H9 (cell line): Measurements from ENCODE around the gene STK32B. TPM values are rescaled to one million over a fixed set of nuclear protein-coding genes. Genes with fewer than 3 reads are reported as not detected.

Experiments
- DNase-seq: peaks from one replicate; pipeline ENCODE4 v3.0.0-alpha.2; 2017
- H2AFZ ChIP-seq: one replicate; pipeline ENCODE4 v1.6.1; 2013; ENCODE audit warnings: mild to moderate bottlenecking, low read length, control low read depth, moderate library complexity
- H2AK5ac ChIP-seq: 2 replicates; pipeline ENCODE4 v1.6.1; 2013; ENCODE audit warnings: low read length, control low read depth, mixed read lengths; ENCODE audit not compliant: insufficient read length
- H2BK120ac ChIP-seq: one replicate; pipeline ENCODE4 v1.6.1; 2013; ENCODE audit warnings: low read depth, mild to moderate bottlenecking, low read length, control low read depth, inconsistent platforms; ENCODE audit not compliant: poor library complexity, severe bottlenecking
- H2BK12ac ChIP-seq: 2 replicates; pipeline ENCODE4 v1.6.1; 2013; ENCODE audit warnings: low read length, control low read depth, mixed read lengths, low read depth; ENCODE audit not compliant: insufficient read length
- H2BK15ac ChIP-seq: 2 replicates; pipeline ENCODE4 v1.6.1; 2013; ENCODE audit warnings: low read depth, low read length, control low read depth
- H2BK20ac ChIP-seq: one replicate; pipeline ENCODE4 v1.6.1; 2013; ENCODE audit warnings: low read depth, mild to moderate bottlenecking, low read length, control low read depth, inconsistent platforms; ENCODE audit not compliant: poor library complexity, severe bottlenecking
- H2BK5ac ChIP-seq: 2 replicates; pipeline ENCODE4 v1.6.1; 2013; ENCODE audit warnings: low read length, control low read depth, mixed read lengths; ENCODE audit not compliant: insufficient read length
- H3K14ac ChIP-seq: 2 replicates; pipeline ENCODE4 v1.6.1; 2013; ENCODE audit warnings: low read length, control low read depth; ENCODE audit not compliant: insufficient read depth
- H3K18ac ChIP-seq: 2 replicates; pipeline ENCODE4 v1.6.1; 2013; ENCODE audit warnings: low read depth, mild to moderate bottlenecking, mixed read lengths, low read length, control low read depth; ENCODE audit not compliant: insufficient read length
- H3K23ac ChIP-seq: 2 replicates; pipeline ENCODE4 v1.6.1; 2013; ENCODE audit warnings: low read length, control low read depth, mixed read lengths, low read depth; ENCODE audit not compliant: insufficient read length
- H3K23me2 ChIP-seq: 2 replicates; pipeline ENCODE4 v1.6.1; 2013; ENCODE audit warnings: low read depth, mild to moderate bottlenecking, mixed read lengths, low read length, control low read depth; ENCODE audit not compliant: insufficient read length, poor library complexity, severe bottlenecking
- H3K27ac ChIP-seq: 2 replicates; pipeline ENCODE4 v1.5.1; 2013; ENCODE audit warnings: low read length, control low read depth, mixed read lengths, low read depth; ENCODE audit not compliant: insufficient read length
- H3K27me3 ChIP-seq: 2 replicates; pipeline ENCODE4 v1.6.1; 2013; ENCODE audit warnings: low read length, control low read depth, inconsistent platforms; ENCODE audit not compliant: insufficient read depth
- H3K4ac ChIP-seq: 2 replicates; pipeline ENCODE4 v1.6.1; 2013; ENCODE audit warnings: low read depth, mild to moderate bottlenecking, control low read depth, inconsistent platforms, low read length, moderate library complexity
- H3K4me1 ChIP-seq: 2 replicates; pipeline ENCODE4 v1.6.1; 2013; ENCODE audit warnings: low read length, control low read depth, inconsistent platforms; ENCODE audit not compliant: insufficient read depth
- H3K4me2 ChIP-seq: 2 replicates; pipeline ENCODE4 v1.6.1; 2013; ENCODE audit warnings: low read length, control low read depth, mixed read lengths; ENCODE audit not compliant: insufficient read length, insufficient read depth
- H3K56ac ChIP-seq: 2 replicates; pipeline ENCODE4 v1.6.1; 2013; ENCODE audit warnings: low read depth, mild to moderate bottlenecking, mixed read lengths, low read length, control low read depth; ENCODE audit not compliant: insufficient read length
- H3K79me1 ChIP-seq: 2 replicates; pipeline ENCODE4 v1.6.1; 2013; ENCODE audit warnings: low read depth, mild to moderate bottlenecking, moderate library complexity, low read length, control low read depth, inconsistent platforms; ENCODE audit not compliant: insufficient read depth, poor library complexity, severe bottlenecking
- H3K79me2 ChIP-seq: 2 replicates; pipeline ENCODE4 v1.6.1; 2013; ENCODE audit warnings: low read length, control low read depth, inconsistent platforms; ENCODE audit not compliant: insufficient read depth
- H3K9ac ChIP-seq: 2 replicates; pipeline ENCODE4 v1.6.1; 2013; ENCODE audit warnings: low read length, control low read depth, mixed read lengths; ENCODE audit not compliant: insufficient read length; ENCODE audit errors: extremely low read depth
- H3K9me3 ChIP-seq: one replicate; pipeline ENCODE4 v1.6.1; 2013; ENCODE audit warnings: low read depth, low read length, inconsistent platforms; ENCODE audit not compliant: control insufficient read depth
- H3T11ph ChIP-seq: one replicate; pipeline ENCODE4 v1.6.1; 2013; ENCODE audit warnings: mild to moderate bottlenecking, low read length, control low read depth, inconsistent platforms
- H4K20me1 ChIP-seq: one replicate; pipeline ENCODE4 v1.6.1; 2013; ENCODE audit not compliant: control insufficient read depth, insufficient read length, insufficient read depth
- H4K5ac ChIP-seq: 2 replicates; pipeline ENCODE4 v1.6.1; 2013; ENCODE audit warnings: low read depth, mild to moderate bottlenecking, mixed read lengths, low read length, control low read depth; ENCODE audit not compliant: insufficient read length
- H4K8ac ChIP-seq: replicated peaks from 2 replicates; pipeline ENCODE4 v1.6.1; 2013; ENCODE audit warnings: low read length, control low read depth, mixed read lengths, low read depth; ENCODE audit not compliant: insufficient read length
- H4K91ac ChIP-seq: 2 replicates; pipeline ENCODE4 v1.6.1; 2013; ENCODE audit warnings: low read depth, mild to moderate bottlenecking, moderate library complexity, mixed read lengths, low read length, control low read depth; ENCODE audit not compliant: insufficient read length
- H3K27ac Mint-ChIP-seq, 3 experiments: 2 replicates in 2 of 3; 3 replicates in 1 of 3; pipeline ENCODE4 v1.8.0; 2020 to 2021; ENCODE audit warnings: mixed read lengths in 3 of 3, mild to moderate bottlenecking in 1 of 3, moderate library complexity in 1 of 3
- H3K27me3 Mint-ChIP-seq: 2 replicates; pipeline ENCODE4 v1.8.0; 2021; ENCODE audit warnings: low read depth, mild to moderate bottlenecking, moderate library complexity, mixed read lengths
- H3K36me3 Mint-ChIP-seq, 3 experiments: 2 replicates in 2 of 3; 3 replicates in 1 of 3; pipeline ENCODE4 v1.8.0; 2020 to 2021; ENCODE audit warnings: low read depth in 3 of 3, mixed read lengths in 3 of 3; ENCODE audit not compliant: insufficient read depth in 1 of 3
- H3K4me1 Mint-ChIP-seq, 2 experiments: 2 replicates each; pipeline ENCODE4 v1.8.0; 2020; ENCODE audit warnings: mixed read lengths in 2 of 2
- H3K4me3 Mint-ChIP-seq, 2 experiments: 2 replicates in 1 of 2; 3 replicates in 1 of 2; pipeline ENCODE4 v1.8.0; 2020 to 2021; ENCODE audit warnings: mild to moderate bottlenecking in 2 of 2, mixed read lengths in 2 of 2, moderate library complexity in 1 of 2
- H3K9me3 Mint-ChIP-seq, 2 experiments: 2 replicates in 1 of 2; 3 replicates in 1 of 2; pipeline ENCODE4 v1.8.0; 2020; ENCODE audit warnings: mild to moderate bottlenecking in 2 of 2, mixed read lengths in 2 of 2, moderate library complexity in 1 of 2
- WGBS: extraction: QIAGEN DNeasy Blood & Tissue Kit; methylation state at CpG from one replicate; pipeline ENCODE4 v1.1.7; 2013; ENCODE audit warnings: missing lambda C conversion rate, low lambda C conversion rate, mixed read lengths; ENCODE audit not compliant: insufficient read length; ENCODE audit errors: extremely low coverage; 5-methylcytosine and 5-hydroxymethylcytosine counted together
- total RNA-seq: library from RNA; stranded (reverse); gene quantifications from 2 replicates; pipeline ENCODE4 v1.2.1, GENCODE V29; 2021
- TF ChIP-seq, protein P1 (sequence below): fragments of 200-600 bp; sonication (generic); conservative IDR thresholded peaks from 3 replicates; pipeline ENCODE4 v1.8.0; 2021; ENCODE audit warnings: antibody characterized with exemption, mild to moderate bottlenecking

The STK32B gene
- total RNA-seq, 1 experiment from 2014 or later: 1.0 TPM

DNA sequence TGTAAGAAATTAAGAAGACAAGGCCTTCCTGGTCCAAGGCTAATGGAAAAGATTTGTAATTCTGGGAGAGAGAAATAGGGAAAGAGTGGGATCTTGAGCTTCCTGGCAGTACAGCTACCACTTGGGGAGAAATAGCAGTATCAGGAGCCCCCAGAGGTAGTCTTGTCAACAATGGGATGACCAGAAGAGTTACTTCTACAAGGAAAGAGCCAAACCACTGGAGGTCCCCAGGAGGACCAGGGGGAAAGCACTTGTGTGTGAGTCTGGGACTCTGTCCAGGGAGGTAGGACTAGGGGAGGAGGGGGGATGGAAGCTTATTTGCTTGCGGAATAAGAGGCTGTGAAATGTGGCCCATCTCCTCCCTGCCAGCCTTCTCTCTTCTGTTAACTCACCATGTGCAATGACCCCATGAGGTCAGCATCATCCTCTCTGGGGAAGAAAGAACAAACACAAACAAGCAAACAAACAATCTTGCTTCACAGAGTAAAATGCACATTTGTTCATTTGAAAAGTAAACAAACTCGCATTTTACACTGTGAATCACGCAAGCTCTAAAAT is 160.1 kb downstream of the STK32B start:
- H3T11ph ChIP-seq: no peak overlapping the region
- no peak overlapping the region for H2AK5ac ChIP-seq
- H3K27ac ChIP-seq: no peak overlapping the region
- WGBS: no CpG with 5 or more reads among the region's 3 CpGs
- Mint-ChIP-seq H3K36me3 (peaks cover 0 to 4% (median 0%) of the 10 kb centered on the region in 3 experiments; a peak in 2 of 7 replicates), H3K27ac (no peak overlapping the region; a peak in 2 of 7 replicates), H3K4me1 (peaks cover 22 to 24% of the 10 kb centered on the region in 2 experiments), H3K27me3 (peaks cover 3% of the 10 kb centered on the region; the same call in 1 of the 2 replicates), H3K9me3 (peaks cover 3 to 4% of the 10 kb centered on the region in 2 experiments; a peak in 3 of 5 replicates), H3K4me3 (no peak overlapping the region)
- H3K4me2 ChIP-seq: no peak overlapping the region
- H4K91ac ChIP-seq: no peak overlapping the region
- H3K56ac ChIP-seq: no peak overlapping the region
- H2BK5ac ChIP-seq: no peak overlapping the region
- no peak overlapping the region for H2BK15ac ChIP-seq
- no peak overlapping the region for H2BK20ac ChIP-seq
- no peak overlapping the region for H4K8ac ChIP-seq
- no peaks in the 10 kb centered on the region for H3K79me2 ChIP-seq
- DNase-seq: no peak
- H3K23ac ChIP-seq: no peak overlapping the region
- H3K4me1 ChIP-seq: no peaks in the 10 kb centered on the region
- no peaks in the 10 kb centered on the region for H3K27me3 ChIP-seq
- no peaks in the 10 kb centered on the region for H4K20me1 ChIP-seq
- H4K5ac ChIP-seq: no peak overlapping the region
- no peak overlapping the region for H2AFZ ChIP-seq
- no peak overlapping the region for H3K14ac ChIP-seq
- no peaks in the 10 kb centered on the region for H3K79me1 ChIP-seq
- H3K9ac ChIP-seq: no peak overlapping the region
- no peak overlapping the region for H2BK120ac ChIP-seq
- H2BK12ac ChIP-seq: no peak overlapping the region
- no peaks in the 10 kb centered on the region for H3K9me3 ChIP-seq
- TF ChIP-seq, protein P1, sequence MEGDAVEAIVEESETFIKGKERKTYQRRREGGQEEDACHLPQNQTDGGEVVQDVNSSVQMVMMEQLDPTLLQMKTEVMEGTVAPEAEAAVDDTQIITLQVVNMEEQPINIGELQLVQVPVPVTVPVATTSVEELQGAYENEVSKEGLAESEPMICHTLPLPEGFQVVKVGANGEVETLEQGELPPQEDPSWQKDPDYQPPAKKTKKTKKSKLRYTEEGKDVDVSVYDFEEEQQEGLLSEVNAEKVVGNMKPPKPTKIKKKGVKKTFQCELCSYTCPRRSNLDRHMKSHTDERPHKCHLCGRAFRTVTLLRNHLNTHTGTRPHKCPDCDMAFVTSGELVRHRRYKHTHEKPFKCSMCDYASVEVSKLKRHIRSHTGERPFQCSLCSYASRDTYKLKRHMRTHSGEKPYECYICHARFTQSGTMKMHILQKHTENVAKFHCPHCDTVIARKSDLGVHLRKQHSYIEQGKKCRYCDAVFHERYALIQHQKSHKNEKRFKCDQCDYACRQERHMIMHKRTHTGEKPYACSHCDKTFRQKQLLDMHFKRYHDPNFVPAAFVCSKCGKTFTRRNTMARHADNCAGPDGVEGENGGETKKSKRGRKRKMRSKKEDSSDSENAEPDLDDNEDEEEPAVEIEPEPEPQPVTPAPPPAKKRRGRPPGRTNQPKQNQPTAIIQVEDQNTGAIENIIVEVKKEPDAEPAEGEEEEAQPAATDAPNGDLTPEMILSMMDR: no peak
- no peak overlapping the region for H3K4ac ChIP-seq
- no peaks in the 10 kb centered on the region for H3K23me2 ChIP-seq
- H3K18ac ChIP-seq: no peak overlapping the region
